H9 (cell line): ENCODE results near the gene PTTG1. TPM values are rescaled to one million over a fixed set of nuclear protein-coding genes. Genes with fewer than 3 reads are reported as not detected.

ENCODE experiments used
- DNase-seq: peaks from one replicate; pipeline ENCODE4 v3.0.0-alpha.2; 2017
- H2AFZ ChIP-seq: one replicate; pipeline ENCODE4 v1.6.1; 2013; ENCODE audit warnings: mild to moderate bottlenecking, low read length, control low read depth, moderate library complexity
- H2AK5ac ChIP-seq: 2 replicates; pipeline ENCODE4 v1.6.1; 2013; ENCODE audit warnings: low read length, control low read depth, mixed read lengths; ENCODE audit not compliant: insufficient read length
- H2BK120ac ChIP-seq: one replicate; pipeline ENCODE4 v1.6.1; 2013; ENCODE audit warnings: low read depth, mild to moderate bottlenecking, low read length, control low read depth, inconsistent platforms; ENCODE audit not compliant: poor library complexity, severe bottlenecking
- H2BK12ac ChIP-seq: 2 replicates; pipeline ENCODE4 v1.6.1; 2013; ENCODE audit warnings: low read length, control low read depth, mixed read lengths, low read depth; ENCODE audit not compliant: insufficient read length
- H2BK15ac ChIP-seq: 2 replicates; pipeline ENCODE4 v1.6.1; 2013; ENCODE audit warnings: low read depth, low read length, control low read depth
- H2BK20ac ChIP-seq: one replicate; pipeline ENCODE4 v1.6.1; 2013; ENCODE audit warnings: low read depth, mild to moderate bottlenecking, low read length, control low read depth, inconsistent platforms; ENCODE audit not compliant: poor library complexity, severe bottlenecking
- H2BK5ac ChIP-seq: 2 replicates; pipeline ENCODE4 v1.6.1; 2013; ENCODE audit warnings: low read length, control low read depth, mixed read lengths; ENCODE audit not compliant: insufficient read length
- H3K14ac ChIP-seq: 2 replicates; pipeline ENCODE4 v1.6.1; 2013; ENCODE audit warnings: low read length, control low read depth; ENCODE audit not compliant: insufficient read depth
- H3K18ac ChIP-seq: 2 replicates; pipeline ENCODE4 v1.6.1; 2013; ENCODE audit warnings: low read depth, mild to moderate bottlenecking, mixed read lengths, low read length, control low read depth; ENCODE audit not compliant: insufficient read length
- H3K23ac ChIP-seq: 2 replicates; pipeline ENCODE4 v1.6.1; 2013; ENCODE audit warnings: low read length, control low read depth, mixed read lengths, low read depth; ENCODE audit not compliant: insufficient read length
- H3K23me2 ChIP-seq: 2 replicates; pipeline ENCODE4 v1.6.1; 2013; ENCODE audit warnings: low read depth, mild to moderate bottlenecking, mixed read lengths, low read length, control low read depth; ENCODE audit not compliant: insufficient read length, poor library complexity, severe bottlenecking
- H3K27ac ChIP-seq: 2 replicates; pipeline ENCODE4 v1.5.1; 2013; ENCODE audit warnings: low read length, control low read depth, mixed read lengths, low read depth; ENCODE audit not compliant: insufficient read length
- H3K27me3 ChIP-seq: 2 replicates; pipeline ENCODE4 v1.6.1; 2013; ENCODE audit warnings: low read length, control low read depth, inconsistent platforms; ENCODE audit not compliant: insufficient read depth
- H3K4ac ChIP-seq: 2 replicates; pipeline ENCODE4 v1.6.1; 2013; ENCODE audit warnings: low read depth, mild to moderate bottlenecking, control low read depth, inconsistent platforms, low read length, moderate library complexity
- H3K4me1 ChIP-seq: 2 replicates; pipeline ENCODE4 v1.6.1; 2013; ENCODE audit warnings: low read length, control low read depth, inconsistent platforms; ENCODE audit not compliant: insufficient read depth
- H3K4me2 ChIP-seq: 2 replicates; pipeline ENCODE4 v1.6.1; 2013; ENCODE audit warnings: low read length, control low read depth, mixed read lengths; ENCODE audit not compliant: insufficient read length, insufficient read depth
- H3K56ac ChIP-seq: 2 replicates; pipeline ENCODE4 v1.6.1; 2013; ENCODE audit warnings: low read depth, mild to moderate bottlenecking, mixed read lengths, low read length, control low read depth; ENCODE audit not compliant: insufficient read length
- H3K79me1 ChIP-seq: 2 replicates; pipeline ENCODE4 v1.6.1; 2013; ENCODE audit warnings: low read depth, mild to moderate bottlenecking, moderate library complexity, low read length, control low read depth, inconsistent platforms; ENCODE audit not compliant: insufficient read depth, poor library complexity, severe bottlenecking
- H3K79me2 ChIP-seq: 2 replicates; pipeline ENCODE4 v1.6.1; 2013; ENCODE audit warnings: low read length, control low read depth, inconsistent platforms; ENCODE audit not compliant: insufficient read depth
- H3K9ac ChIP-seq: 2 replicates; pipeline ENCODE4 v1.6.1; 2013; ENCODE audit warnings: low read length, control low read depth, mixed read lengths; ENCODE audit not compliant: insufficient read length; ENCODE audit errors: extremely low read depth
- H3K9me3 ChIP-seq: one replicate; pipeline ENCODE4 v1.6.1; 2013; ENCODE audit warnings: low read depth, low read length, inconsistent platforms; ENCODE audit not compliant: control insufficient read depth
- H3T11ph ChIP-seq: one replicate; pipeline ENCODE4 v1.6.1; 2013; ENCODE audit warnings: mild to moderate bottlenecking, low read length, control low read depth, inconsistent platforms
- H4K20me1 ChIP-seq: one replicate; pipeline ENCODE4 v1.6.1; 2013; ENCODE audit not compliant: control insufficient read depth, insufficient read length, insufficient read depth
- H4K5ac ChIP-seq: 2 replicates; pipeline ENCODE4 v1.6.1; 2013; ENCODE audit warnings: low read depth, mild to moderate bottlenecking, mixed read lengths, low read length, control low read depth; ENCODE audit not compliant: insufficient read length
- H4K8ac ChIP-seq: replicated peaks from 2 replicates; pipeline ENCODE4 v1.6.1; 2013; ENCODE audit warnings: low read length, control low read depth, mixed read lengths, low read depth; ENCODE audit not compliant: insufficient read length
- H4K91ac ChIP-seq: 2 replicates; pipeline ENCODE4 v1.6.1; 2013; ENCODE audit warnings: low read depth, mild to moderate bottlenecking, moderate library complexity, mixed read lengths, low read length, control low read depth; ENCODE audit not compliant: insufficient read length
- H3K27ac Mint-ChIP-seq, 3 experiments: 2 replicates in 2 of 3; 3 replicates in 1 of 3; pipeline ENCODE4 v1.8.0; 2020 to 2021; ENCODE audit warnings: mixed read lengths in 3 of 3, mild to moderate bottlenecking in 1 of 3, moderate library complexity in 1 of 3
- H3K27me3 Mint-ChIP-seq: 2 replicates; pipeline ENCODE4 v1.8.0; 2021; ENCODE audit warnings: low read depth, mild to moderate bottlenecking, moderate library complexity, mixed read lengths
- H3K36me3 Mint-ChIP-seq, 3 experiments: 2 replicates in 2 of 3; 3 replicates in 1 of 3; pipeline ENCODE4 v1.8.0; 2020 to 2021; ENCODE audit warnings: low read depth in 3 of 3, mixed read lengths in 3 of 3; ENCODE audit not compliant: insufficient read depth in 1 of 3
- H3K4me1 Mint-ChIP-seq, 2 experiments: 2 replicates each; pipeline ENCODE4 v1.8.0; 2020; ENCODE audit warnings: mixed read lengths in 2 of 2
- H3K4me3 Mint-ChIP-seq, 2 experiments: 2 replicates in 1 of 2; 3 replicates in 1 of 2; pipeline ENCODE4 v1.8.0; 2020 to 2021; ENCODE audit warnings: mild to moderate bottlenecking in 2 of 2, mixed read lengths in 2 of 2, moderate library complexity in 1 of 2
- H3K9me3 Mint-ChIP-seq, 2 experiments: 2 replicates in 1 of 2; 3 replicates in 1 of 2; pipeline ENCODE4 v1.8.0; 2020; ENCODE audit warnings: mild to moderate bottlenecking in 2 of 2, mixed read lengths in 2 of 2, moderate library complexity in 1 of 2
- WGBS: extraction: QIAGEN DNeasy Blood & Tissue Kit; methylation state at CpG from one replicate; pipeline ENCODE4 v1.1.7; 2013; ENCODE audit warnings: missing lambda C conversion rate, low lambda C conversion rate, mixed read lengths; ENCODE audit not compliant: insufficient read length; ENCODE audit errors: extremely low coverage; 5-methylcytosine and 5-hydroxymethylcytosine counted together
- total RNA-seq: library from RNA; stranded (reverse); gene quantifications from 2 replicates; pipeline ENCODE4 v1.2.1, GENCODE V29; 2021
- TF ChIP-seq, protein P1 (sequence below): fragments of 200-600 bp; sonication (generic); conservative IDR thresholded peaks from 3 replicates; pipeline ENCODE4 v1.8.0; 2021; ENCODE audit warnings: antibody characterized with exemption, mild to moderate bottlenecking

The PTTG1 gene
- total RNA-seq, 1 experiment from 2014 or later = 279 TPM

DNA sequence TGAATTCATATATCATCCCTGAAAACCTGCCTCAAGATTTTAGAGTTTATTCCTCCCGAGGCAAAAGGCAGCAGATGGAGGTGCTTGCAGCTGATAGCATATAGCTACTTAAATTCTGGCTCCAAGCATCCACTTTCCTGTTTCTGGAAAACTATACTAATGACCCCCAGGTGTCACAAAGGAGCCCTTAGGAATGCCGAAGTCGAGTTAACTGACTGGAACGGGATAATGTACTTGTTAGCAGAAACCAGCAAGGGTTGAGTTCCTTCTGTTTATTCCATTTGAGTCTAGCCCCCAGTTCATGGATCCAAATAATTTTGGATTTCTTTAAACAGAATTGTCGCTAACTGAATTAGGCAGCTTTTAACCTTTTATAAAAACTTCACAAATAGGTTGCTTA is 44.5 kb downstream of the PTTG1 start:
- Histone ChIP-seq H3K4me2 (no peak overlapping the region), H3K27ac (no peak overlapping the region), H4K8ac (no peak overlapping the region), H3K27me3 (no peaks in the 10 kb centered on the region), H2BK15ac (no peak overlapping the region), H2BK12ac (no peak overlapping the region), H3K56ac (no peak overlapping the region), H2BK5ac (no peak overlapping the region), H3K18ac (no peak overlapping the region), H3K9me3 (no peaks in the 10 kb centered on the region), H4K5ac (no peak overlapping the region), H3K9ac (no peak overlapping the region), H3K79me2 (no peaks in the 10 kb centered on the region), H2BK120ac (no peak overlapping the region), H3K4ac (no peak overlapping the region), H2AFZ (no peak overlapping the region), H2AK5ac (no peak overlapping the region), H3K23me2 (no peaks in the 10 kb centered on the region), H3K4me1 (no peaks in the 10 kb centered on the region), H4K20me1 (no peaks in the 10 kb centered on the region), H3K14ac (no peak overlapping the region), H4K91ac (no peak overlapping the region), H2BK20ac (no peak overlapping the region), H3K79me1 (no peaks in the 10 kb centered on the region), H3K23ac (no peak overlapping the region), H3T11ph (no peak overlapping the region)
- Mint-ChIP-seq H3K4me3 (no peak overlapping the region), H3K4me1 (peaks cover 12% of the 10 kb centered on the region in 2 experiments), H3K9me3 (peaks cover 4 to 5% of the 10 kb centered on the region in 2 experiments; a peak in 3 of 5 replicates), H3K36me3 (peaks cover 0 to 5% (median 0%) of the 10 kb centered on the region in 3 experiments; a peak in 2 of 7 replicates), H3K27ac (no peak overlapping the region; a peak in 1 of 7 replicates), H3K27me3 (no peaks in the 10 kb centered on the region)
- TF ChIP-seq, protein P1, sequence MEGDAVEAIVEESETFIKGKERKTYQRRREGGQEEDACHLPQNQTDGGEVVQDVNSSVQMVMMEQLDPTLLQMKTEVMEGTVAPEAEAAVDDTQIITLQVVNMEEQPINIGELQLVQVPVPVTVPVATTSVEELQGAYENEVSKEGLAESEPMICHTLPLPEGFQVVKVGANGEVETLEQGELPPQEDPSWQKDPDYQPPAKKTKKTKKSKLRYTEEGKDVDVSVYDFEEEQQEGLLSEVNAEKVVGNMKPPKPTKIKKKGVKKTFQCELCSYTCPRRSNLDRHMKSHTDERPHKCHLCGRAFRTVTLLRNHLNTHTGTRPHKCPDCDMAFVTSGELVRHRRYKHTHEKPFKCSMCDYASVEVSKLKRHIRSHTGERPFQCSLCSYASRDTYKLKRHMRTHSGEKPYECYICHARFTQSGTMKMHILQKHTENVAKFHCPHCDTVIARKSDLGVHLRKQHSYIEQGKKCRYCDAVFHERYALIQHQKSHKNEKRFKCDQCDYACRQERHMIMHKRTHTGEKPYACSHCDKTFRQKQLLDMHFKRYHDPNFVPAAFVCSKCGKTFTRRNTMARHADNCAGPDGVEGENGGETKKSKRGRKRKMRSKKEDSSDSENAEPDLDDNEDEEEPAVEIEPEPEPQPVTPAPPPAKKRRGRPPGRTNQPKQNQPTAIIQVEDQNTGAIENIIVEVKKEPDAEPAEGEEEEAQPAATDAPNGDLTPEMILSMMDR = no peak
- DNase-seq = no peak
- no CpG with 5 or more reads among the region's 5 CpGs for whole genome bisulfite sequencing
